AG04450 (cell line): ENCODE results near the gene CCNQ. TPM values are rescaled to one million over a fixed set of nuclear protein-coding genes. Genes with fewer than 3 reads are reported as not detected.

Experiments
- CTCF ChIA-PET: fragments of 300-600, 350-600 bp; formaldehyde crosslinking; extraction: SDS; loops from one replicate; lab custom pipeline; 2022; ENCODE audit warnings: antibody characterized with exemption, inconsistent platforms; lab: Charles Lee
- POLR2A ChIA-PET: fragments of 350-600 bp; formaldehyde crosslinking; extraction: SDS; loops from one replicate; lab custom pipeline; 2021; ENCODE audit warnings: antibody characterized with exemption, inconsistent platforms; lab: Yijun Ruan, JAX
- DNase-seq: peaks from one replicate; pipeline ENCODE4 v3.0.0-alpha.2; 2011; ENCODE audit warnings: low read depth, low spot score
- H3K27ac ChIP-seq: one replicate; pipeline ENCODE4 v1.5.1; 2012; ENCODE audit warnings: low read depth, low read length, control low read depth
- H3K27me3 ChIP-seq: one replicate; pipeline ENCODE4 v1.6.0; 2012; ENCODE audit warnings: low read length; ENCODE audit not compliant: control insufficient read depth, insufficient read depth
- H3K4me3 ChIP-seq: 2 replicates; pipeline ENCODE4 v1.5.1; 2011; ENCODE audit warnings: mild to moderate bottlenecking, low read depth, low read length, control low read depth
- H3K9me3 ChIP-seq: 2 replicates; pipeline ENCODE4 v1.5.1; 2012; ENCODE audit warnings: low read length; ENCODE audit not compliant: control insufficient read depth, insufficient read depth
- polyA plus RNA-seq: library from polyadenylated mRNA; depleted of rRNA; stranded (reverse); fragments of >200 nt; gene quantifications from 2 replicates; pipeline ENCODE4 v1.2.3, GENCODE V29; 2011
- TF ChIP-seq, protein P1 (sequence below): IDR thresholded peaks from 2 replicates; pipeline ENCODE4 v1.5.1; 2011; ENCODE audit warnings: low read depth, low read length, control low read depth, inconsistent platforms

CCNQ gene
- polyA plus RNA-seq, 1 experiment: 23.6 TPM

DNA sequence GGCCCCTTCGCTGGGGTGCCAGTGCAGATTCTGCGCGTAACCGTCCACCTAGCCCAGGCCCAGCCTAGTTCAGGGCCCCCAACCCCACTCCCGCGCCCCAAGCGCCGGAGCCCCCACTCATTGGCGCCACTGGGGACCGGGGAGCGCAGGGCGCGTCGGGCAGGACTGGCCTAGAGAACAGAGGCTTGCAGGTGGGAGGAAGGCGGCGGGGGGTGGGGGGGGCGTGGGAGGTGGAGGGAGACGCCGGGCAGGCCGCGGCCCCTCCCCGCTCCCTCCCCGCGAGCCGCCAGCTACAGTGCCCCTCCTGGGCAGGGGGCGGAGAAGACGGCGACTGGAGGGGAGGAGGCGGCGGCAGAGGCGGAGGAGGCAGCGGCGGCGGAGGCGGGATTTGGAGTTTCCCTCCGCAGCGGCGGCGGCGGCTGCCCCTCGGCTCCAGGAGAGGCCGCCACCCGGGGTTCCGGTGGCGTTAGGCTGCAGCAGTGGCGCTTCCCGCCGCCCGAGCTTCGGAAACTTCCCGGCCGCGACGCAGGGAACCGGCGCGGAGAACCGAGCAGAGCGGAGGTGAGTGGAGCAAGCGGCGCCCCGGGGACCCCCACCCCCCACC lies 43.2 kb upstream of the CCNQ start:
- peaks cover 43% of the 10 kb centered on the region for H3K27me3 ChIP-seq
- no peaks in the 10 kb centered on the region for H3K9me3 ChIP-seq
- DNase-seq: no peak
- H3K27ac ChIP-seq: no peak overlapping the region
- H3K4me3 ChIP-seq: no peak overlapping the region
- CTCF ChIA-PET: no interaction called here
- TF ChIP-seq, protein P1, sequence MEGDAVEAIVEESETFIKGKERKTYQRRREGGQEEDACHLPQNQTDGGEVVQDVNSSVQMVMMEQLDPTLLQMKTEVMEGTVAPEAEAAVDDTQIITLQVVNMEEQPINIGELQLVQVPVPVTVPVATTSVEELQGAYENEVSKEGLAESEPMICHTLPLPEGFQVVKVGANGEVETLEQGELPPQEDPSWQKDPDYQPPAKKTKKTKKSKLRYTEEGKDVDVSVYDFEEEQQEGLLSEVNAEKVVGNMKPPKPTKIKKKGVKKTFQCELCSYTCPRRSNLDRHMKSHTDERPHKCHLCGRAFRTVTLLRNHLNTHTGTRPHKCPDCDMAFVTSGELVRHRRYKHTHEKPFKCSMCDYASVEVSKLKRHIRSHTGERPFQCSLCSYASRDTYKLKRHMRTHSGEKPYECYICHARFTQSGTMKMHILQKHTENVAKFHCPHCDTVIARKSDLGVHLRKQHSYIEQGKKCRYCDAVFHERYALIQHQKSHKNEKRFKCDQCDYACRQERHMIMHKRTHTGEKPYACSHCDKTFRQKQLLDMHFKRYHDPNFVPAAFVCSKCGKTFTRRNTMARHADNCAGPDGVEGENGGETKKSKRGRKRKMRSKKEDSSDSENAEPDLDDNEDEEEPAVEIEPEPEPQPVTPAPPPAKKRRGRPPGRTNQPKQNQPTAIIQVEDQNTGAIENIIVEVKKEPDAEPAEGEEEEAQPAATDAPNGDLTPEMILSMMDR: no peak
- POLR2A ChIA-PET: no interaction called here

DNA sequence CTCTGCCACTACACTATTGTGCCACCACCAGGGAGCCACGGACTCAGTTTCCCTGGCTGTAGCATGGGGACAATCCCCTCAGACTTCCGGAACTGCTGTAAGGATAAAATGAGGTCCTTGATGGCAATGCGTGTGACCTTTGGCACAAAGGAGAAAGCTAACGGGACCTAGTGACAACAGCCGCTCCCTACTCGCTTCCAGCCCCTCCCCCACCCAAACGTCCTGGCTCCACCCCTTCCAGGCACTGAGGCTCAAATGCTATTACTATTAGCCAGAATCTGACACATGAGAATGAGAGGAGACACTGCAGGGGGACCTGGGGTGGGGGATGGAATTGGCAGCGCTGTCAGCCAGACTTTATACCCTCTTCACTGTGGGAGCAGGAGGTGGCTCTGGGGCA lies 42.7 kb upstream of the CCNQ start:
- DNase-seq: no peak
- CTCF ChIA-PET: no interaction called here
- TF ChIP-seq, protein P1: no peak
- peaks cover 40% of the 10 kb centered on the region for H3K27me3 ChIP-seq
- POLR2A ChIA-PET: no interaction called here
- H3K9me3 ChIP-seq: no peaks in the 10 kb centered on the region
- H3K27ac ChIP-seq: no peak overlapping the region
- no peak overlapping the region for H3K4me3 ChIP-seq

DNA sequence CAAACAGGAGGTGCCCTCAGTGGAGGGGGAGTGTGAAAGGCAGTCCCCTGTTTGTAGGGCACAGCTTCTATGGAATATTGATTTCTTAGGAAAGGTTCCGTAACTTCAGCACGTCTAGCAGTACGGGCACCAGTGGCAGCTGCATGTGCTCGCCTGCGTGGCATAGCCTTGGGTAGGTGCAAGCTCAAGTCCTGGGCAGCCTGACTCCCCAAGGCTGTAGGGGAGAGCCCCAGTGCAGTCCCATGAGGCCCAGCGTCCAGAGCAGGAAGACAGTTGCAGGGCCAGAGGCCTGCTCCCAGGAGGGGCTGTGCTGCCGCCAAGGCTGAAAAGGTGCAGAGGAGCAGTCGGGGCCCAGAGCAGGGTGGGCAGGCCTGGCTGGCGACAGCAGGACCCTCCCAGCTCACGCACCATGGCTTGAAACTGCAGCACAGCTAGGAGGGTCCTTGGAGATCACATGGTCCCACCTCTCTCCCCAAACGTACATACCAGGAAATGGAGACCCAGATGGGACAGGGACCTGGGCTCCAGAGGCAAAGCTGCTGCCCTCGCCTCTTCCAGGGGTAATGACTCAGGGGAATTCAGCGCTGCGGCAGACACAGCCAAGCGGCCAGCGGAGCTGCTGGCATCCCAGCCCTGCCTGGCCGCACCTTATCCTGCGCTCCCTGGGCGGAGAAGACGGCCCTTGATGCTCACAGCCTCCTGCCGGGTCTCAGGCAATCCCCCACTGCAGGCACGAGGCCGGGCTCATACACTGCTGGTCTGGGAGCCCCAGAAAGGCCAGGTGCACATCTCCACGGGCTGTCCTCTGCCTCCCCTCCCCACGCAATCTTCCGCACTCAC lies 42.0 kb upstream of the CCNQ start:
- Histone ChIP-seq H3K27ac (no peak overlapping the region), H3K4me3 (no peak overlapping the region), H3K9me3 (no peaks in the 10 kb centered on the region), H3K27me3 (peaks cover 34% of the 10 kb centered on the region)
- ChIA-PET POLR2A (no interaction called here), CTCF (no interaction called here)
- TF ChIP-seq, protein P1: no peak
- no peak for DNase-seq

DNA sequence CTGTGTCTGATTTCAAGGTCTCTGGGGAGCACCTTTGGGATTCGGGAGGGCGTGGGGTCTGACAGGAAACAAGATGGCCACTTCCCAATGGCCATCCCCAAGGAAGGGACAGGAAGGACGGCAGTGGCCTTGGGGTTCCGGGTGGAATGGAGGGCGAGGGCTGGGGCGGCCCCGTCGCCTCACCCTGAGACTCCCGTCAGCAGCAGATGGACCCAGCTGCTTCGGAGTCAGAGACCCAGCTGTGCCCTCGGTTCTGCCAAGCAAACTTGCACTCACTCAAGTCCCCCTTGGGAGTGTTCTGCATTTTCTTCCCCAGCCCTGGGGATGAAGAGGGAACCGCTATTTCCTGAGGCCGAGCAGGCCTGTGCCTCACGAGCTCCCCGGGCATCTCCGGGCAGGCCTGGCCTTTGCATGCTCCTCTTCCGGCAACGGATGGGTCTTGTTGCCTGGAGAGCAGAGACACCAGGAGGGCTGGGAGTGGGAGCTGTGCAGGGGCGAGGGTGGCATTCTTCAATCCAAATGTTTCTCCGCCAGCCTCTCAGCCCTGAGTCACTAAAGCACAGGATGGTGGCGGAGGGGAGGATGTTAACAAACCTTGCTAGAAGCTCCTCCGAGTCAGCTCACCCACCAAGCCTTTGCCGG lies 41.2 kb upstream of the CCNQ start:
- TF ChIP-seq, protein P1: no peak
- ChIA-PET POLR2A (no interaction called here), CTCF (no interaction called here)
- no peak for DNase-seq
- H3K4me3 ChIP-seq: no peak overlapping the region
- H3K9me3 ChIP-seq: no peaks in the 10 kb centered on the region
- peaks cover 30% of the 10 kb centered on the region for H3K27me3 ChIP-seq
- no peak overlapping the region for H3K27ac ChIP-seq
